NCI-H345 (cell line): ENCODE data around the gene TGFBI.

ENCODE experiments used
- DNase-seq: peaks from one replicate; lab custom pipeline; 2025; lab: John Stamatoyannopoulos, UW

Gene TGFBI

GRCh38 chr5:136046246-136046645 lies 17.5 kb downstream of the TGFBI start:
- no peak for DNase-seq

GRCh38 chr5:136047858-136048257 lies 19.1 kb downstream of the TGFBI start:
- DNase-seq = no peak

- DNase-seq = no peak
Measured at GRCh38 chr5:136048966-136049365, 20.2 kb downstream of the TGFBI start.

- no peak for DNase-seq
Measured at GRCh38 chr5:136051486-136052220, 22.9 kb downstream of the TGFBI start.

DNA sequence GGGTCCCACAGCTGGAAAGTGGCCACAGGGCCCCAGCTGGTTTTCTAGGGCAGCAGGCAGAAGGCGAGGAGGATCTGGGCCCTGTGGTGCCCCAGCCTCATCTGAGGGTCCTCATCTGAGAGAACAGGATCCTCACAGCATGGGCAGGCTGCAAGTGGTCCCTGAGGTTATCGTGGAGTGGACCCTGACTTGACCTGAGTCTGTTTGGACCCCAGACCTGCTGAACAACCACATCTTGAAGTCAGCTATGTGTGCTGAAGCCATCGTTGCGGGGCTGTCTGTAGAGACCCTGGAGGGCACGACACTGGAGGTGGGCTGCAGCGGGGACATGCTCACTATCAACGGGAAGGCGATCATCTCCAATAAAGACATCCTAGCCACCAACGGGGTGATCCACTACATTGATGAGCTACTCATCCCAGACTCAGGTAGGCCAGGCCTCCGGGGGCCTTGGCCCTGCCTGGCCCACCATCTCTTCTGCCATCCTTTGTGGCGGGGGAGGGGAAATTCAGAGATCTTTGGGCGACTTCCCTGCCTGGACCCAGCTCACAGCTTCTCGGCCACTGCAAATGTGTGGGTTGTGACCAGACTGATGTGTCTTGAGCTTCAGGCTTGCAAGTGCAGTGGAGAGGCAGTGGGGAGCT lies 24.0 kb downstream of the TGFBI start:
- DNase-seq = no peak

DNA sequence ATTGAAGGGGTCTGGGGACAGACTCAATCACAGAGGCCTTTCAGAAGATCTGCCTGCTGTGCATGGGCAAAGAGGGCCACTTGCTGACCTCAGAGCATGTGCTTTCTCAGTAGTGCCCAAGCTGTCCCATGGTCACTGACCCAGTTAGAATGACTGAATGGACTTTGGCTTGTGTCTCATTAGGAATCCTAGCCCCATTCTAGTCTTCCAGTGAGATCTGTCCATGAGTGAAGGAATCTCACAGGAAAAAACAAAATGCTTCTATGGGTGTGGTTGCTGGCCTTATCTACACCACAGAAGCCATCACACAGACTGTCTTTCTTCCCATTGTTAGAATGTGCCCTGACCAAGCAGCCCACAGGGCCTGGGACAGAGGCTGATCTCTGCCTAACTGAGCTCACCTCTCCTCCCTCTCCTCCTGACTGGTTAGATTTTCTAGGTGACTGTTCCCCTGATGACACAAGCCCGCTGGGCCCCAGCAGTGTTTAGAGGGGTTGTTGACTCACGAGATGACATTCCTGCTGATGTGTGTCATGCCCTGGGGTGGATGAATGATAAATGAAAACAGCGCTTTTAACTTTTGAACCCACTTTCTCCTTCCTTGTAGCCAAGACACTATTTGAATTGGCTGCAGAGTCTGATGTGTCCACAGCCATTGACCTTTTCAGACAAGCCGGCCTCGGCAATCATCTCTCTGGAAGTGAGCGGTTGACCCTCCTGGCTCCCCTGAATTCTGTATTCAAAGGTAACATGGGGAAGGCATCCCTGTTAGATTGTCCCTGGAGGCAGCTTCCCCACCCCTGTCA lies 24.8 kb downstream of the TGFBI start:
- DNase-seq = no peak

DNA sequence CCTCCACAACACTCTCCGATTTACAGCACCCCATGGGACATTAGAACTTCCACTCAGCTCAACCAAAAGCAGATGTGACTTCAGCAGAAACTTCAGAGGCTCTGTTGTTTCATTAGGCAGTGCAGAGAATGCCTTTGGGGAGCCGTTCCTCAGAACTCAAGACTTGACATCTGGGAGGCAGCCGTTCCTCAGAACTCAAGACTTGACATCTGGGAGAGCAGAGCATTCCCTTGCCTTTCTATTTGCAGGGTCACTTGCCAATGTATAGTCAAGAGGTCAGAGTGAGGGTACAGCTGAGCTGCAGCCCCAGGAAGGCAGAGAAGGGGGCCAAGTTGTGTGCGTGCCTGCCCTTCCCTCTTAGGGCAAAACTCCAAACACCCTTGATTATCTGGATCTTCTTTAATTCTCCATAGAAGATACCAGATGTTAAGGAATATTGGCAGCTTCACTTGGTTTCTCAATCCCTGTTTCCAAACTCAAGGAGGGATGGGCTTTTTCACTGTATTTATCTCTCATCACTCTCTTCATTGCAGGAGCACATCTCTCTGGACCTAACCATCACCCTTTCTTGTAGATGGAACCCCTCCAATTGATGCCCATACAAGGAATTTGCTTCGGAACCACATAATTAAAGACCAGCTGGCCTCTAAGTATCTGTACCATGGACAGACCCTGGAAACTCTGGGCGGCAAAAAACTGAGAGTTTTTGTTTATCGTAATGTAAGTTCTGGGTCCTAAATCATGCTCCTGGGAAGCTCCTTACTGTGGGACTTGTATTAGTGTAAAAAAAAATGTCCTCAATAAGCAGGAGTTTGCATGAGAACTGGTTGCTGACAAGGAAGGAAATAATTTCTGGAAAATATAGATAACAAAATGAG lies 25.6 kb downstream of the TGFBI start:
- no peak for DNase-seq

DNA sequence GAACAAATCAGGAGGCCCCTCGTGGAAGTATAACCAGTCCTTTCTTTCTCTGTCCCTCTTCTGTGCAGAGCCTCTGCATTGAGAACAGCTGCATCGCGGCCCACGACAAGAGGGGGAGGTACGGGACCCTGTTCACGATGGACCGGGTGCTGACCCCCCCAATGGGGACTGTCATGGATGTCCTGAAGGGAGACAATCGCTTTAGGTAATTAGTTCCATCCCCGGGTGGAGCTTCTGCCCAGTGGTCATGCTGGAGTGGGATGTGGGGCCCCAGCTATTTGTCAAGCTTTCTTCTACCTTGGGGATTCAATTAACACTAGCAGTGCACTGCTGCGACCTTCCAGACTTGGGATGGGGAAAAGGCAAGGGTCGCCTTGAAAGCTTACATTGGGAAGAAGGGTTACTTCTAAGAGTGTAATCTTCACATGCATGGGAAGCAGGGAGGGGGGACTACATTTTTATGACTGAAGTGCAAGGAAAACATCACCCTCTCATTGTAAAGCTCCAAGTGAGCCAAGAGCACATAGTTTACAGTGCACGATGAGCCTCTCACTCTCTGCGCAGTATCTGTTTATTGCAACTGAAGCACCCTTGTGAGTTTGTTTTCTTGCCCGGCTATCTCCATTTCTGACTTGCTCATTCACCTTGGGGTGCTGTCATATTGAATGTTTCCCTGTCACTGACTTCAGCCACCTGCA lies 27.0 kb downstream of the TGFBI start:
- DNase-seq = no peak

- no peak for DNase-seq
Measured at GRCh38 chr5:136056336-136056735, 27.5 kb downstream of the TGFBI start.

- no peak for DNase-seq
Measured at GRCh38 chr5:136056771-136057335, 28.1 kb downstream of the TGFBI start.

DNA sequence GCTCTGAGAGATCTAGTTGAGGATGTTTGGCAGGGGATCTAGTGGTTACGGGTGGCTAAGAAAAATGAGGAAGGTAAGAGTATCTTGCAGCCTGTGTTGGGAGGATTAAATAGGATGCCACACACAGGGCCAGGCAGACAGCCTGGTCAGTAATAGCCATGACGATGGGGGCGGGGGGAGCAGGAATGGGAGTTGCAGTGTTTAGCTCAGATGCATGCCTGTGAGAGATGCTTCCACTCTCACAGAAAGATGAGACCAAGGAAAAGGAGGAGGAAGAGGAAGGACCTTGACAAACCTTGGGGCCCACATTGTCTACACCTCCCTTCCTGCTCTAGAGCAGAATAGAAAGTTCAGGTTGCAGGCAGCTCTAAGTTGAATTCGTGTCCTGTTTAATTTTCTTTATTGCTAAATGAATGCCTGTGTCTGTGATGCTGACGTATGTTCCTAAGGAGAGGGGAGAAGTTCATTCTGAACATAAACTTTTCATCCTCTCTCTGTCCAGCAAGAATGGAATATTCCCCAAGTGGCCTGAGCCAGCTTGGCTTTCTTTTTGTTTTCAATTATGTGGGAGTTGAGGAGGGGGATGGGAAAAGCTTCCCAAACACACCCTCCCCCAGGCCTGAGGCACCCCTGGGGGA lies 28.7 kb downstream of the TGFBI start:
- no peak for DNase-seq

- peak; percentile 8 for DNase-seq
Measured at GRCh38 chr5:136058039-136058971, 29.5 kb downstream of the TGFBI start.

DNA sequence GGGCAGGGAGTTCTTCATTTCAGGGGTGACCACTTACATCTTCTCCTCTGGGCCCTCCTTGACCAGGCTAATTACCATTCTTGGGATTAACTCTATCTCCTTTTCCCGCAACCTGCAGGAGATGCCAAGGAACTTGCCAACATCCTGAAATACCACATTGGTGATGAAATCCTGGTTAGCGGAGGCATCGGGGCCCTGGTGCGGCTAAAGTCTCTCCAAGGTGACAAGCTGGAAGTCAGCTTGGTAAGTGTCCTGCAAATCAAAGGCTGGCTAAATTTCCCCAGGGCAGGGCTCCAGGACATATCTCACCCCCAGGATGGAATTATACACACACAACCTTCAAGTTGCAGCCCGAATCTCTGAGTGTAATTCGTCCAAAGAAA lies 30.2 kb downstream of the TGFBI start:
- DNase-seq = no peak

DNA sequence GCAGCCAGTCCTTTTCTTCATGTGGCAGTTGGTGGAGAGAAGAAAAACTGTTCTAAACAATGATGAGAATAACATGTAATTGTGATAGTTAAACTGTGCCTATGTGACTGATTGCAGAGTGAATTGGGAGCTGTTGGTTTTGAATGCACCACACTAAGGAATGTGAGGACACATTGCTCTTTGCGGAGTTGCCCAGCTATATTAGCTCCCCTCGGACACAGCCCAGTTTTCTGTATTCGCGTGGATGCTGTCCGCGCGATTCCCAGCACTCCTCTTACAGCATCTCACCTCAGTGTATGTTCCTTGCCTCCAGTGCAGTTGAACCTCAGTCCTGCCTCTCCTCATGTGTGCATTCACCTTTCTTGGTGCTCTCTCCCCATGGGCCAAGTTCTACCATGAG lies 32.2 kb downstream of the TGFBI start:
- no peak for DNase-seq

GRCh38 chr5:136061630-136062365 lies 33.0 kb downstream of the TGFBI start:
- no peak for DNase-seq

DNA sequence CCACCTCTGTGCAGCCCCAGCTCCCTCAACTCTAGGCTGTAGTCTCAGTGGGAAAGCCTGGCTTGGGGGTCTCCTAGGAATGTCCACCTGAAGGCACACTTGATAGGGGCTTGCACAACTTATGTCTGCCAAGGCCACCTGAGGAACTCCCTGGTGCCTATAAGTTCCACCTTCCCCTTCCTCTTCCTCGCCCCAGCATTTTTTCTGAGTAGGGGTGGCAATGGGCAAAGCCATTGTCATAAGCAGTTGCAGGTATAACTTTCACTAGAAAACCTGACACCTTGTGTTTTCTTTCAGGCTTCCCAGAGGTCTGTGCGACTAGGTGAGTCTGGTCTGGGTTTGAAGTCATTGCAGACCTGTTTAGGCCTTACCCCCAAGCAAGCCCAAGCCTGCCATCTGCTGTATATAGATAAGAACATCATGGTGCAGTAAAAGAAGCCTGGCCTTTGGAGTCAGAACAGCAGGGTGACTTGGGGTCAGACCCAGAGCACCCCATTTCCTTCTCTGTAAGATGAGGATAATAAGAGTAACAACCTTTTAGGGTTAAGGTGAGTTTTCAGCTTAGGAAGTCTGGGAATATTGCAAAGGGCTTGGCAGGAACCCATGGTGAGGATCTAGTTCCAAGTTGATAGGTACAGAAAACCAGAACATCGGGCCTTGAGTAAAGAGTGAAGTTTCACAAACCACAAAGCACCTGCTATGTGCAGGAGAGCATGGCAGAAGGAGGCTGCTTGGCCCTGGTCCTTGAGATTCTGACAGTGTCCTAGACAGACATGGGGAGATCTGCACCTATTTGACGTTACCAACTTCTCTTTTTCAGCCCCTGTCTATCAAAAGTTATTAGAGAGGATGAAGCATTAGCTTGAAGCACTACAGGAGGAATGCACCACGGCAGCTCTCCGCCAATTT lies 33.8 kb downstream of the TGFBI start:
- peak; percentile 63 for DNase-seq

GRCh38 chr5:136063778-136064465 lies 35.1 kb downstream of the TGFBI start:
- DNase-seq = no peak
